CD14-positive monocyte (primary cell): ENCODE data around the gene STIP1. TPM values are rescaled to one million over a fixed set of nuclear protein-coding genes. Genes with fewer than 3 reads are reported as not detected.
A peak's percentile ranks its signal among the peaks of the same experiment; 100 is the strongest.

Experiments used
- DNase-seq, 3 donors: peaks; one replicate each; pipeline ENCODE4 v3.0.0-alpha.2; 2011 to 2022
- H2AFZ ChIP-seq: 2 replicates; pipeline ENCODE4 v1.6.0; 2012; ENCODE audit warnings: mild to moderate bottlenecking, low read depth, low read length, inconsistent platforms; ENCODE audit not compliant: insufficient read depth, poor library complexity, severe bottlenecking
- H3K27ac ChIP-seq, 2 donors: 1 replicate in 1 of 2; 2 replicates in 1 of 2; pipeline ENCODE4 v1.5.1; 2012 to 2013; ENCODE audit warnings: low read length in 2 of 2, control low read depth in 1 of 2, inconsistent platforms in 1 of 2, low read depth in 1 of 2, mild to moderate bottlenecking in 1 of 2
- H3K27me3 ChIP-seq, 2 donors: one replicate each; pipeline versions ENCODE4 v1.6.0 to v1.6.1; 2011 to 2013; ENCODE audit warnings: low read length in 2 of 2; ENCODE audit not compliant: control insufficient read depth in 2 of 2, insufficient read depth in 2 of 2
- H3K36me3 ChIP-seq, 2 donors: replicated peaks in 1 of 2; 1 replicate in 1 of 2; 2 replicates in 1 of 2; pipeline versions ENCODE4 v1.5.1 to v1.6.1; 2012 to 2013; ENCODE audit warnings: low read length in 2 of 2, control low read depth in 1 of 2, inconsistent platforms in 1 of 2, mild to moderate bottlenecking in 1 of 2; ENCODE audit not compliant: insufficient read depth in 2 of 2, control insufficient read depth in 1 of 2
- H3K4me1 ChIP-seq, 2 donors: 1 replicate in 1 of 2; 2 replicates in 1 of 2; pipeline versions ENCODE4 v1.5.1 to v1.6.1; 2012 to 2013; ENCODE audit warnings: low read length in 2 of 2, control low read depth in 1 of 2, inconsistent platforms in 1 of 2, mild to moderate bottlenecking in 1 of 2, moderate library complexity in 1 of 2; ENCODE audit not compliant: insufficient read depth in 2 of 2, control insufficient read depth in 1 of 2
- H3K4me2 ChIP-seq: replicated peaks from 2 replicates; pipeline ENCODE3; 2012; ENCODE audit warnings: low read length, moderate library complexity, mild to moderate bottlenecking; ENCODE audit not compliant: poor library complexity, severe bottlenecking; ENCODE audit errors: extremely low read depth
- H3K4me3 ChIP-seq, 3 experiments: fragments of 200-600 bp in 1 of 3; sonication (generic) in 1 of 3; replicated peaks in 1 of 3; 1 replicate in 2 of 3; 2 replicates in 1 of 3; pipeline ENCODE4 v1.5.1; 2011 to 2013; ENCODE audit warnings: low read length in 3 of 3, mild to moderate bottlenecking in 3 of 3, control low read depth in 2 of 3, low read depth in 2 of 3, inconsistent platforms in 1 of 3, moderate library complexity in 1 of 3
- H3K79me2 ChIP-seq: 2 replicates; pipeline ENCODE4 v1.6.0; 2012; ENCODE audit warnings: mild to moderate bottlenecking, control low read depth, inconsistent platforms, low read length, moderate library complexity; ENCODE audit not compliant: insufficient read depth
- H3K9ac ChIP-seq: 2 replicates; pipeline ENCODE4 v1.6.0; 2017; ENCODE audit warnings: low read length, mild to moderate bottlenecking; ENCODE audit not compliant: insufficient read depth, poor library complexity, severe bottlenecking
- H3K9me3 ChIP-seq, 2 donors: replicated peaks in 1 of 2; 1 replicate in 1 of 2; 2 replicates in 1 of 2; pipeline versions ENCODE4 v1.5.1 to v1.6.1; 2012 to 2013; ENCODE audit warnings: low read length in 2 of 2, control low read depth in 1 of 2; ENCODE audit not compliant: control insufficient read depth in 1 of 2, insufficient read depth in 1 of 2
- H4K20me1 ChIP-seq: 2 replicates; pipeline ENCODE4 v1.6.0; 2012; ENCODE audit warnings: mild to moderate bottlenecking, low read length, control low read depth, moderate library complexity; ENCODE audit not compliant: insufficient read depth
- H3K27ac Mint-ChIP-seq, 7 donors: one replicate each; pipeline ENCODE4 v1.8.0; 2020; ENCODE audit warnings: mild to moderate bottlenecking in 7 of 7, mixed read lengths in 7 of 7, moderate library complexity in 6 of 7, inconsistent platforms in 2 of 7
- H3K27me3 Mint-ChIP-seq, 3 donors: one replicate each; pipeline ENCODE4 v1.8.0; 2021 to 2022; ENCODE audit warnings: low read depth in 3 of 3, mild to moderate bottlenecking in 3 of 3, mixed read lengths in 3 of 3, moderate library complexity in 3 of 3, inconsistent platforms in 1 of 3
- H3K36me3 Mint-ChIP-seq, 2 donors: one replicate each; pipeline ENCODE4 v1.8.0; 2020; ENCODE audit warnings: mixed read lengths in 2 of 2, inconsistent platforms in 1 of 2, mild to moderate bottlenecking in 1 of 2
- H3K4me1 Mint-ChIP-seq: one replicate; pipeline ENCODE4 v1.8.0; 2020; ENCODE audit warnings: mild to moderate bottlenecking, mixed read lengths
- H3K4me3 Mint-ChIP-seq, 2 donors: one replicate each; pipeline ENCODE4 v1.8.0; 2020; ENCODE audit warnings: mild to moderate bottlenecking in 2 of 2, mixed read lengths in 2 of 2, moderate library complexity in 1 of 2
- H3K9me3 Mint-ChIP-seq, 7 donors: one replicate each; pipeline ENCODE4 v1.8.0; 2020 to 2022; ENCODE audit warnings: mixed read lengths in 7 of 7, mild to moderate bottlenecking in 6 of 7, moderate library complexity in 6 of 7, inconsistent platforms in 2 of 7
- CTCF ChIP-seq: fragments of 200-600 bp; IDR thresholded peaks from one replicate; pipeline ENCODE4 v1.8.0; 2022; ENCODE audit warnings: antibody characterized with exemption, mild to moderate bottlenecking
- WGBS: methylation state at CpG from one replicate; pipeline ENCODE4 v1.1.5; 2013; ENCODE audit warnings: missing lambda C conversion rate; ENCODE audit not compliant: insufficient coverage; 5-methylcytosine and 5-hydroxymethylcytosine counted together
- intact Hi-C, 2 donors: fragments of 100-400 bp; cut with micrococcal nuclease; formaldehyde crosslinking; loops; one replicate each; pipeline versions ENCODE4 v1.15.0 to v1.15.1; 2023
- polyA plus RNA-seq, 3 donors: library from polyadenylated mRNA; depleted of rRNA in 1 of 3; unstranded in 2 of 3; stranded (reverse) in 1 of 3; fragments of 300-500 nt in 2 of 3; fragments of >200 nt in 1 of 3; fragmentation: Illumina TruSeq in 2 of 3; gene quantifications; 1 replicate in 2 of 3; 2 replicates in 1 of 3; pipeline ENCODE4 v1.2.3, GENCODE V29; 2012 to 2021

The STIP1 gene
- polyA plus RNA-seq, 3 donors = 44.5 to 52.0 (median 51.1) TPM

- Histone ChIP-seq H3K4me2 (no peak overlapping the region), H4K20me1 (no peaks in the 10 kb centered on the region), H3K79me2 (no peaks in the 10 kb centered on the region), H3K27me3 (no peaks in the 10 kb centered on the region), H2AFZ (no peak overlapping the region), H3K27ac (no peak overlapping the region), H3K4me3 (no peak overlapping the region), H3K4me1 (peaks cover 0 to 6% of the 10 kb centered on the region in 2 donors), H3K9me3 (no peaks in the 10 kb centered on the region), H3K36me3 (no peaks in the 10 kb centered on the region), H3K9ac (no peak overlapping the region)
- H3K27ac Mint-ChIP-seq = no peak overlapping the region
- H3K9me3 Mint-ChIP-seq = no peaks in the 10 kb centered on the region
- no peak overlapping the region for H3K4me3 Mint-ChIP-seq
- DNase-seq = no peak
- WGBS = 100% methylated on average over 2 of the region's 8 CpGs
- TF ChIP-seq CTCF = no peak
- no peaks in the 10 kb centered on the region for H3K36me3 Mint-ChIP-seq
- intact Hi-C loops = no loop called here
- H3K27me3 Mint-ChIP-seq = peaks cover 1 to 11% (median 3%) of the 10 kb centered on the region in 3 donors
- H3K4me1 Mint-ChIP-seq = peaks cover 8% of the 10 kb centered on the region
Measured at GRCh38 chr11:64151337-64151736, 34.6 kb upstream of the STIP1 start.

- Histone ChIP-seq H3K36me3 (no peaks in the 10 kb centered on the region), H3K79me2 (no peaks in the 10 kb centered on the region), H4K20me1 (no peaks in the 10 kb centered on the region), H2AFZ (peak overlapping the region; percentile 71), H3K27ac (no peak overlapping the region), H3K9ac (no peak overlapping the region), H3K9me3 (no peaks in the 10 kb centered on the region), H3K4me3 (no peak overlapping the region), H3K4me1 (peaks cover 0 to 6% of the 10 kb centered on the region in 2 donors), H3K27me3 (no peaks in the 10 kb centered on the region), H3K4me2 (peak overlapping the region; percentile 15)
- DNase-seq = peak; percentile 47 to 59 (median 57)
- H3K4me3 Mint-ChIP-seq = peak overlapping the region in 1 of 2 donors; percentile 30
- intact Hi-C loops = no loop called here
- H3K9me3 Mint-ChIP-seq = peaks cover 0 to under 1% (median 0%) of the 10 kb centered on the region in 7 donors
- peaks cover 8% of the 10 kb centered on the region for H3K4me1 Mint-ChIP-seq
- TF ChIP-seq CTCF = peak; percentile 100
- no peaks in the 10 kb centered on the region for H3K36me3 Mint-ChIP-seq
- WGBS = 26% methylated on average over 19 of the region's 23 CpGs
- peaks cover 1 to 14% (median 6%) of the 10 kb centered on the region in 3 donors for H3K27me3 Mint-ChIP-seq
- H3K27ac Mint-ChIP-seq = no peak overlapping the region
Measured at GRCh38 chr11:64152841-64153691, 32.9 kb upstream of the STIP1 start.
